Measurements from ENCODE around the gene PCSK1.

PCSK1 gene

DNA sequence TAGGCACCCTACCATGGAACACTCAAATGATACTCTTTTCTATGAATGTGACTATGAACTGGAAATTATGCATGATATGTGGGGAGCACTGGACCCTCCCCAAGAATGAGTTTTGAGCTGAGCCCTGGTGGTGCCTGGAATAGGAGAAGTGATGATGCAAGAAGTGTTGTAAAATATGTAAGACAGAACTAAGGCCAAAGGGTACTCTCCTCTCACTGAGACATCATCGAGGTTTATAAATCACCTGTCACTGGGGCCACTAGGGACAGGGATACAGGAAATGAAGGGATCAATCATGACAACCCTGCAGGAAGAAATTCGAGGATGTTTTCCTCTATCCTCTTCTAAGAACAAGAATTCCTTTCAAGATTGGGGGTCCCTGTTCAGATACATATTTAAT lies 45.4 kb downstream of the PCSK1 start:
- DNase-seq (ENCODE audit: low spot score), result no peak
- TF ChIP-seq, protein P1, sequence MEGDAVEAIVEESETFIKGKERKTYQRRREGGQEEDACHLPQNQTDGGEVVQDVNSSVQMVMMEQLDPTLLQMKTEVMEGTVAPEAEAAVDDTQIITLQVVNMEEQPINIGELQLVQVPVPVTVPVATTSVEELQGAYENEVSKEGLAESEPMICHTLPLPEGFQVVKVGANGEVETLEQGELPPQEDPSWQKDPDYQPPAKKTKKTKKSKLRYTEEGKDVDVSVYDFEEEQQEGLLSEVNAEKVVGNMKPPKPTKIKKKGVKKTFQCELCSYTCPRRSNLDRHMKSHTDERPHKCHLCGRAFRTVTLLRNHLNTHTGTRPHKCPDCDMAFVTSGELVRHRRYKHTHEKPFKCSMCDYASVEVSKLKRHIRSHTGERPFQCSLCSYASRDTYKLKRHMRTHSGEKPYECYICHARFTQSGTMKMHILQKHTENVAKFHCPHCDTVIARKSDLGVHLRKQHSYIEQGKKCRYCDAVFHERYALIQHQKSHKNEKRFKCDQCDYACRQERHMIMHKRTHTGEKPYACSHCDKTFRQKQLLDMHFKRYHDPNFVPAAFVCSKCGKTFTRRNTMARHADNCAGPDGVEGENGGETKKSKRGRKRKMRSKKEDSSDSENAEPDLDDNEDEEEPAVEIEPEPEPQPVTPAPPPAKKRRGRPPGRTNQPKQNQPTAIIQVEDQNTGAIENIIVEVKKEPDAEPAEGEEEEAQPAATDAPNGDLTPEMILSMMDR (IDR thresholded peaks at IDR 0.05; ENCODE audit: extremely low read depth, missing control alignments), result no peak

GRCh38 chr5:96385538-96385937 lies 47.5 kb downstream of the PCSK1 start:
- DNase-seq (ENCODE audit: low spot score), result no peak
- TF ChIP-seq, protein P1 (IDR thresholded peaks at IDR 0.05; ENCODE audit: extremely low read depth, missing control alignments), result no peak

GRCh38 chr5:96384353-96384752 lies 48.7 kb downstream of the PCSK1 start:
- no peak for DNase-seq (ENCODE audit: low spot score)
- TF ChIP-seq, protein P1 (IDR thresholded peaks at IDR 0.05; ENCODE audit: extremely low read depth, missing control alignments), result no peak

GRCh38 chr5:96381526-96381925 lies 51.5 kb downstream of the PCSK1 start:
- TF ChIP-seq, protein P1 (IDR thresholded peaks at IDR 0.05; ENCODE audit: extremely low read depth, missing control alignments), result no peak
- DNase-seq (ENCODE audit: low spot score), result no peak

DNA sequence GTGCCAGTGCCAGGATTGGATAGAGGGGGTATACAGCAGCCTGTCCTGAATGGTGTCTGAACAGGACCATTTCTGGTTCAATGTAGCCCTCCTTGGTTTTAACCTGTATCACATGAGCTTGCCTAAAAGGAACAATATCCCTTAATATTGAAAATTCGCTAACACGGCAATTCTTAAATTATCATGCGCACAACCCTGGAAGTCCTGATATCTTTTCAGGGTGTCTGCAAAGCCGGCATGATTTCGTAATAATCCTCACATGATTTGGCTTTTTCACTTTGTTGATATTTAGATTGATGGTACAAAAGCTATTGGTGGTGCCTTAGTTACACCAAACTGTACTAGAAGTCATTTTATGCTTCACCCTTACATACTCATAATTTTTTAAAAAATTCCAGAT lies 53.2 kb downstream of the PCSK1 start:
- TF ChIP-seq, protein P1 (IDR thresholded peaks at IDR 0.05; ENCODE audit: extremely low read depth, missing control alignments), result no peak
- no peak for DNase-seq (ENCODE audit: low spot score)

- DNase-seq (ENCODE audit: low spot score), result no peak
- TF ChIP-seq, protein P1 (IDR thresholded peaks at IDR 0.05; ENCODE audit: extremely low read depth, missing control alignments), result no peak
Observed at GRCh38 chr5:96377597-96377996, 55.5 kb downstream of the PCSK1 start.

DNA sequence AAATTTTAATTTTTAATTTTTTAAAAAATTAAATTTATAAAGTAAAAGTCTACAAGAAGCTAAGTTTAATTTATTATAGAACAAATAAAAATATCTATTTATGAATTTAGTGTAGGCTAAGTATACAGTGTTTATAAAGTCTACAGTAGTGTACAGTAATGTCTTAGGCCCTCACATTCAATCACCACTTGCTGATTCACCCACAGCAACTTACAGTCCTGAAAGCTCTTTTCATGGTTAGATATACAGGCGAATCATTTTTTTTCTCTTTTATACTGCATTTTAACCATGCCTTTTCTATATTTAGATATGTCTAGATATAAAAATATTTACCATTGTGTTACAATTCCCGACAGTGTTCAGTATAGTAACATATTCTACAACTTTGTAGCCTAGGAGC lies 55.9 kb downstream of the PCSK1 start:
- no peak for DNase-seq (ENCODE audit: low spot score)
- TF ChIP-seq, protein P1 (IDR thresholded peaks at IDR 0.05; ENCODE audit: extremely low read depth, missing control alignments), result no peak

All from GM20000 (cell line).